ENCODE data around the gene PTPRJ. TPM values are rescaled to one million over a fixed set of nuclear protein-coding genes. Genes with fewer than 3 reads are reported as not detected.

The PTPRJ gene
- total and polyA plus RNA-seq, 9 of the 15 experiments (the other 6 are each of a cell fraction or from before 2014, with no cell fraction given), result 0.56 to 10.7 (median 4.8) TPM

DNA sequence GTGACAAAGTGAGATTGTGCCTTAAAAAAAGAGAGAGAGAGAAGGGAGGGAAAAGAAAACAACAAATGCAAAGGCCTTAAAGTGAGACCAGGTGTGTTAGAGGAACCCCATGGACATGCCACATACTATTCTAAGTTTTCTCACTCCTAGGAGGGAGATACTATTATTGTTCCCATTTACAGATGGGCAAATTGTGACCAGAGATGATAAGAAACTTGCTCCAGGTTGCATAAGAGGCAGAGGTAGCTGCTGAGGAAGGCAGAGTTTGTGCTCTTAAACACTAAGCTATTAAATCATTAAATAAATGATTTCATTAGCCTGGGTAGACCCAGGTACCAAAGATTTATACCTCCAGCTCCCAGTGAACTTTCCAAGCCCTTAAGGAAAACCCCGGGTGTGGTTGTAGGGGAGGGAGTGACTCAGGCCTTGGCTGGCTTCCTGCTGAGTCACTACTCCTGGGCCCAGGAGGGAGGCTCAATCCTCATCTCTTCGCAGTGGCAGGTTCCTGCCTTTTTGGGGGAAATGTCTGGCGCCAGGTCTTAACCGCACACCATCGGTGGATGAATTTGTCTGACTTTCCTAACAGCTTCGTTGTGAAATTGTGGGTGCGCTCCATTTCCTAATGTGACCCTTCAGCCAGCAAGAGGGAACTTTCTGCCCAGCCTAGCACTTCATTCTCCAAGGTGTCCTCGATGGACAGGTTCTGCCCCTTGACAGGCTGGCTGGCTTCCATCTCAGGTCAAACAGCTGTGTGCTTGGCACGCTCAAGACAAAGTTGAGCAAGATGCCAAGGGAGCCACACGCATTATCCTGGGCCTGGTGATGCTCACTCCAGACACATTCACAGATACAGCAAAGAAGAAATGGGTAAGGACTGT lies 33.4 kb upstream of the PTPRJ start (continued):
- TF ChIP-seq, protein P1, sequence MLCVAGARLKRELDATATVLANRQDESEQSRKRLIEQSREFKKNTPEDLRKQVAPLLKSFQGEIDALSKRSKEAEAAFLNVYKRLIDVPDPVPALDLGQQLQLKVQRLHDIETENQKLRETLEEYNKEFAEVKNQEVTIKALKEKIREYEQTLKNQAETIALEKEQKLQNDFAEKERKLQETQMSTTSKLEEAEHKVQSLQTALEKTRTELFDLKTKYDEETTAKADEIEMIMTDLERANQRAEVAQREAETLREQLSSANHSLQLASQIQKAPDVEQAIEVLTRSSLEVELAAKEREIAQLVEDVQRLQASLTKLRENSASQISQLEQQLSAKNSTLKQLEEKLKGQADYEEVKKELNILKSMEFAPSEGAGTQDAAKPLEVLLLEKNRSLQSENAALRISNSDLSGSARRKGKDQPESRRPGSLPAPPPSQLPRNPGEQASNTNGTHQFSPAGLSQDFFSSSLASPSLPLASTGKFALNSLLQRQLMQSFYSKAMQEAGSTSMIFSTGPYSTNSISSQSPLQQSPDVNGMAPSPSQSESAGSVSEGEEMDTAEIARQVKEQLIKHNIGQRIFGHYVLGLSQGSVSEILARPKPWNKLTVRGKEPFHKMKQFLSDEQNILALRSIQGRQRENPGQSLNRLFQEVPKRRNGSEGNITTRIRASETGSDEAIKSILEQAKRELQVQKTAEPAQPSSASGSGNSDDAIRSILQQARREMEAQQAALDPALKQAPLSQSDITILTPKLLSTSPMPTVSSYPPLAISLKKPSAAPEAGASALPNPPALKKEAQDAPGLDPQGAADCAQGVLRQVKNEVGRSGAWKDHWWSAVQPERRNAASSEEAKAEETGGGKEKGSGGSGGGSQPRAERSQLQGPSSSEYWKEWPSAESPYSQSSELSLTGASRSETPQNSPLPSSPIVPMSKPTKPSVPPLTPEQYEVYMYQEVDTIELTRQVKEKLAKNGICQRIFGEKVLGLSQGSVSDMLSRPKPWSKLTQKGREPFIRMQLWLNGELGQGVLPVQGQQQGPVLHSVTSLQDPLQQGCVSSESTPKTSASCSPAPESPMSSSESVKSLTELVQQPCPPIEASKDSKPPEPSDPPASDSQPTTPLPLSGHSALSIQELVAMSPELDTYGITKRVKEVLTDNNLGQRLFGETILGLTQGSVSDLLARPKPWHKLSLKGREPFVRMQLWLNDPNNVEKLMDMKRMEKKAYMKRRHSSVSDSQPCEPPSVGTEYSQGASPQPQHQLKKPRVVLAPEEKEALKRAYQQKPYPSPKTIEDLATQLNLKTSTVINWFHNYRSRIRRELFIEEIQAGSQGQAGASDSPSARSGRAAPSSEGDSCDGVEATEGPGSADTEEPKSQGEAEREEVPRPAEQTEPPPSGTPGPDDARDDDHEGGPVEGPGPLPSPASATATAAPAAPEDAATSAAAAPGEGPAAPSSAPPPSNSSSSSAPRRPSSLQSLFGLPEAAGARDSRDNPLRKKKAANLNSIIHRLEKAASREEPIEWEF (CRISPR knock-in tag; IDR thresholded peaks at IDR 0.05), result peak; percentile 64; the same call in 1 of the 2 replicates
- TF ChIP-seq, protein P2, sequence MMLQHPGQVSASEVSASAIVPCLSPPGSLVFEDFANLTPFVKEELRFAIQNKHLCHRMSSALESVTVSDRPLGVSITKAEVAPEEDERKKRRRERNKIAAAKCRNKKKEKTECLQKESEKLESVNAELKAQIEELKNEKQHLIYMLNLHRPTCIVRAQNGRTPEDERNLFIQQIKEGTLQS (IDR thresholded peaks at IDR 0.05), result peak; percentile 91
- TF ChIP-seq, protein P2 (CRISPR knock-in tag; conservative IDR thresholded peaks at IDR 0.05), result peak; percentile 21; the same call in 1 of the 2 replicates
- TF ChIP-seq, protein P3, sequence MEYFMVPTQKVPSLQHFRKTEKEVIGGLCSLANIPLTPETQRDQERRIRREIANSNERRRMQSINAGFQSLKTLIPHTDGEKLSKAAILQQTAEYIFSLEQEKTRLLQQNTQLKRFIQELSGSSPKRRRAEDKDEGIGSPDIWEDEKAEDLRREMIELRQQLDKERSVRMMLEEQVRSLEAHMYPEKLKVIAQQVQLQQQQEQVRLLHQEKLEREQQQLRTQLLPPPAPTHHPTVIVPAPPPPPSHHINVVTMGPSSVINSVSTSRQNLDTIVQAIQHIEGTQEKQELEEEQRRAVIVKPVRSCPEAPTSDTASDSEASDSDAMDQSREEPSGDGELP (CRISPR knock-in tag; IDR thresholded peaks at IDR 0.05; ENCODE audit: borderline replicate concordance), result peak; percentile 54; the same call in 1 of the 2 replicates
- TF ChIP-seq, protein P4, sequence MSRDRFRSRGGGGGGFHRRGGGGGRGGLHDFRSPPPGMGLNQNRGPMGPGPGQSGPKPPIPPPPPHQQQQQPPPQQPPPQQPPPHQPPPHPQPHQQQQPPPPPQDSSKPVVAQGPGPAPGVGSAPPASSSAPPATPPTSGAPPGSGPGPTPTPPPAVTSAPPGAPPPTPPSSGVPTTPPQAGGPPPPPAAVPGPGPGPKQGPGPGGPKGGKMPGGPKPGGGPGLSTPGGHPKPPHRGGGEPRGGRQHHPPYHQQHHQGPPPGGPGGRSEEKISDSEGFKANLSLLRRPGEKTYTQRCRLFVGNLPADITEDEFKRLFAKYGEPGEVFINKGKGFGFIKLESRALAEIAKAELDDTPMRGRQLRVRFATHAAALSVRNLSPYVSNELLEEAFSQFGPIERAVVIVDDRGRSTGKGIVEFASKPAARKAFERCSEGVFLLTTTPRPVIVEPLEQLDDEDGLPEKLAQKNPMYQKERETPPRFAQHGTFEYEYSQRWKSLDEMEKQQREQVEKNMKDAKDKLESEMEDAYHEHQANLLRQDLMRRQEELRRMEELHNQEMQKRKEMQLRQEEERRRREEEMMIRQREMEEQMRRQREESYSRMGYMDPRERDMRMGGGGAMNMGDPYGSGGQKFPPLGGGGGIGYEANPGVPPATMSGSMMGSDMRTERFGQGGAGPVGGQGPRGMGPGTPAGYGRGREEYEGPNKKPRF (IDR thresholded peaks at IDR 0.05; ENCODE audit: low read depth, low read length), result no peak
- no peak for TF ChIP-seq ZNF668 (CRISPR knock-in tag; IDR thresholded peaks at IDR 0.05)
- peak; percentile 76 for TF ChIP-seq RBM25 (IDR thresholded peaks at IDR 0.05; ENCODE audit: low read depth, low read length, severe bottlenecking)
- TF ChIP-seq, protein P5, sequence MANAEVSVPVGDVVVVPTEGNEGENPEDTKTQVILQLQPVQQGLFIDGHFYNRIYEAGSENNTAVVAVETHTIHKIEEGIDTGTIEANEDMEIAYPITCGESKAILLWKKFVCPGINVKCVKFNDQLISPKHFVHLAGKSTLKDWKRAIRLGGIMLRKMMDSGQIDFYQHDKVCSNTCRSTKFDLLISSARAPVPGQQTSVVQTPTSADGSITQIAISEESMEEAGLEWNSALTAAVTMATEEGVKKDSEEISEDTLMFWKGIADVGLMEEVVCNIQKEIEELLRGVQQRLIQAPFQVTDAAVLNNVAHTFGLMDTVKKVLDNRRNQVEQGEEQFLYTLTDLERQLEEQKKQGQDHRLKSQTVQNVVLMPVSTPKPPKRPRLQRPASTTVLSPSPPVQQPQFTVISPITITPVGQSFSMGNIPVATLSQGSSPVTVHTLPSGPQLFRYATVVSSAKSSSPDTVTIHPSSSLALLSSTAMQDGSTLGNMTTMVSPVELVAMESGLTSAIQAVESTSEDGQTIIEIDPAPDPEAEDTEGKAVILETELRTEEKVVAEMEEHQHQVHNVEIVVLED (CRISPR knock-in tag; IDR thresholded peaks at IDR 0.05), result no peak
- TF ChIP-seq NFE2 (IDR thresholded peaks at IDR 0.05; ENCODE audit: low read depth), result peak; percentile 99
- peak; percentile 75 for TF ChIP-seq NFIC (IDR thresholded peaks at IDR 0.05)
- TF ChIP-seq DIDO1 (tag; IDR thresholded peaks at IDR 0.05; ENCODE audit: low read depth), result no peak
- peak; percentile 39; the same call in 1 of the 2 replicates for TF ChIP-seq CREM (IDR thresholded peaks at IDR 0.05; ENCODE audit: low read depth)
- TF ChIP-seq KLF13 (tag; IDR thresholded peaks at IDR 0.05; ENCODE audit: borderline replicate concordance, low read depth), result no peak
- peak; percentile 25 for TF ChIP-seq TAF9B (IDR thresholded peaks at IDR 0.05; ENCODE audit: partially characterized antibody)
- TF ChIP-seq FOXP1 (CRISPR knock-in tag; IDR thresholded peaks at IDR 0.05), result peak; percentile 46; the same call in 1 of the 2 replicates
- TF ChIP-seq NUFIP1 (IDR thresholded peaks at IDR 0.05; ENCODE audit: partially characterized antibody), result no peak

Data from K562 (cell line).